ENCODE measurements around the gene EPS8L1. TPM values are rescaled to one million over a fixed set of nuclear protein-coding genes. Genes with fewer than 3 reads are reported as not detected.
"Not testable (repeated sequence)": the region's sequence is repeated elsewhere in the genome, so short reads cannot be mapped to it uniquely, and the experiment has no call there.

Gene EPS8L1
- 7.7 and 10.2 TPM in 2 replicates for total RNA-seq (2021)
- Bru-seq, nascent RNA = percentile 27 among the genes with signal in this experiment
- BruChase-seq, experiment 1, labeled RNA remaining after a 2-hour chase = percentile 23 among the genes with signal in this experiment
- percentile 42 among the genes with signal in this experiment for BruChase-seq, experiment 2, labeled RNA remaining after a 6-hour chase
- long read RNA-seq, transcript EPS8L1-202 (15 exons, 2,198 nt) = major isoform, 5 of 18 reads
- long read RNA-seq, partial matches to known transcripts = 4 of 18 reads
- long read RNA-seq, other reads (novel, unspliced or antisense) = 8 of 18 reads

DNA sequence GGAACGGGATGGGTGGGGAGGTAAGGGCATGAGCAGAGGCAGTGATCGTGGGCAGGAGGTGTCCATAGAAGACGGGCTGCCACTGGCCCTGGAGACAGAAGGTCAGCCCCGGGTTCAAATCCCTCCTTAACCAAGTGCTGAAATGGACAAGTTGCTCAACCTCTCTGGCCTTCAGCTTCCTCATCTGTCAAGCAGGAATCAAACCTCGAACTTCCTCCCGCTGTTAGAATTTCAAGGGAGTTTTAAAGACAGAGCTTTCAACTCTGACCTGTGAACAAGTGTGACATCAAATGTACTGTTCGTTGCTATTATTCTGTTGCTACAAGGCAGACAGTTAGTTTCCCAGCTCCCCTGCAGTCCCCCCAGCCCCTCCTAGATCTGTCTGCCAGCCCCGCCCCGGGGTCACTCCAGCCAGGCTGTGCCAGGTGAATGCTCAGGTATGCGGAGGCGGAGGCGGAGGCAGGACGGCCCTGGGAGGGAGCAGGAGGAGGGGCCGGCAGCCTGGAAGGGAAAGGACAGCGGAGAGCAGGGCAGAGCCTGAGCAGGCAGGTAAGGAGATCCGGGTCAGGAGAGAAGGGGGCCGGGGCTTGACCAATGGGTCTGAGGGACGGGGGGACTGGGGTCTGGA, at the start of gene EPS8L1:
EPS8L1 (plus strand) TSS at position 499 of the 628 bp plus-strand sequence. CDS start 576 bp downstream, outside the sequence.
- intact Hi-C loops (cut with micrococcal nuclease; ENCODE audit: unreplicated experiment) = no loop called here
- no TSS peak for BruUV-seq (replicated peaks)
- ChIA-PET POLR2A (ENCODE audit: low non-redundant PET) (no interaction called here), CTCF (interaction anchor here (0.6 kb wide), 1 partner anchor 13 kb away, joined by 8 read pairs; no protein-coding TSS in a partner anchor)
- Histone ChIP-seq H3K27me3 (replicated peaks; ENCODE audit: insufficient read depth, low read depth, low read length, poor library complexity) (no peaks in the 10 kb centered on the region), H3K27ac (ENCODE audit: low read depth, low read length, poor library complexity, severe bottlenecking) (no peak within 1 kb of the TSS), H3K36me3 (ENCODE audit: insufficient read depth, low read length, poor library complexity, severe bottlenecking) (no peaks in the 10 kb centered on the region), H3K9me3 (ENCODE audit: low read depth, low read length, poor library complexity, severe bottlenecking) (no peaks in the 10 kb centered on the region), H3K4me1 (ENCODE audit: insufficient read depth, low read length, poor library complexity, severe bottlenecking) (no peaks in the 10 kb centered on the region), H3K4me3 (ENCODE audit: low read depth, low read length, poor library complexity, severe bottlenecking) (no peak within 1 kb of the TSS)
- no peak for TF ChIP-seq EZH2 (IDR thresholded peaks at IDR 0.05; ENCODE audit: borderline replicate concordance, low read depth, low read length, poor library complexity, severe bottlenecking)
- TF ChIP-seq, protein P1, sequence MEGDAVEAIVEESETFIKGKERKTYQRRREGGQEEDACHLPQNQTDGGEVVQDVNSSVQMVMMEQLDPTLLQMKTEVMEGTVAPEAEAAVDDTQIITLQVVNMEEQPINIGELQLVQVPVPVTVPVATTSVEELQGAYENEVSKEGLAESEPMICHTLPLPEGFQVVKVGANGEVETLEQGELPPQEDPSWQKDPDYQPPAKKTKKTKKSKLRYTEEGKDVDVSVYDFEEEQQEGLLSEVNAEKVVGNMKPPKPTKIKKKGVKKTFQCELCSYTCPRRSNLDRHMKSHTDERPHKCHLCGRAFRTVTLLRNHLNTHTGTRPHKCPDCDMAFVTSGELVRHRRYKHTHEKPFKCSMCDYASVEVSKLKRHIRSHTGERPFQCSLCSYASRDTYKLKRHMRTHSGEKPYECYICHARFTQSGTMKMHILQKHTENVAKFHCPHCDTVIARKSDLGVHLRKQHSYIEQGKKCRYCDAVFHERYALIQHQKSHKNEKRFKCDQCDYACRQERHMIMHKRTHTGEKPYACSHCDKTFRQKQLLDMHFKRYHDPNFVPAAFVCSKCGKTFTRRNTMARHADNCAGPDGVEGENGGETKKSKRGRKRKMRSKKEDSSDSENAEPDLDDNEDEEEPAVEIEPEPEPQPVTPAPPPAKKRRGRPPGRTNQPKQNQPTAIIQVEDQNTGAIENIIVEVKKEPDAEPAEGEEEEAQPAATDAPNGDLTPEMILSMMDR (conservative IDR thresholded peaks at IDR 0.05; ENCODE audit: low read depth, low read length) = no peak
- no peak for DNase-seq (ENCODE audit: low spot score)

DNA sequence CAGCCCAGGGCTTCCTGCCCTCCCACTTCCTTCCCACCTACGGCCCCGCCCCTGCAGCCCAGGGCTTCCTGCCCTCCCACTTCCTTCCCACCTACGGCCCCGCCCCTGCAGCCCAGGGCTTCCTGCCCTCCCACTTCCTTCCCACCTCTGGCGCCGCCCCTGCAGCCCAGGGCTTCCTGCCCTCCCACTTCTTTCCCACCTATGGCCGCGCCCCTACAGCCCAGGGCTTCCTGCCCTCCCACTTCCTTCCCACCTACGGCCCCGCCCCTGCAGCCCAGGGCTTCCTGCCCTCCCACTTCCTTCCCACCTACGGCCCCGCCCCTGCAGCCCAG, 48.6 kb upstream of the EPS8L1 start:
- H3K27ac ChIP-seq (ENCODE audit: low read depth, low read length, poor library complexity, severe bottlenecking); BruUV-seq (replicated peaks); CTCF ChIA-PET; H3K9me3 ChIP-seq (ENCODE audit: low read depth, low read length, poor library complexity, severe bottlenecking); POLR2A ChIA-PET (ENCODE audit: low non-redundant PET); H3K36me3 ChIP-seq (ENCODE audit: insufficient read depth, low read length, poor library complexity, severe bottlenecking); H3K4me3 ChIP-seq (ENCODE audit: low read depth, low read length, poor library complexity, severe bottlenecking); H3K4me1 ChIP-seq (ENCODE audit: insufficient read depth, low read length, poor library complexity, severe bottlenecking); DNase-seq (ENCODE audit: low spot score); intact Hi-C loops (cut with micrococcal nuclease; ENCODE audit: unreplicated experiment); H3K27me3 ChIP-seq (replicated peaks; ENCODE audit: insufficient read depth, low read depth, low read length, poor library complexity): not testable (repeated sequence)

DNA sequence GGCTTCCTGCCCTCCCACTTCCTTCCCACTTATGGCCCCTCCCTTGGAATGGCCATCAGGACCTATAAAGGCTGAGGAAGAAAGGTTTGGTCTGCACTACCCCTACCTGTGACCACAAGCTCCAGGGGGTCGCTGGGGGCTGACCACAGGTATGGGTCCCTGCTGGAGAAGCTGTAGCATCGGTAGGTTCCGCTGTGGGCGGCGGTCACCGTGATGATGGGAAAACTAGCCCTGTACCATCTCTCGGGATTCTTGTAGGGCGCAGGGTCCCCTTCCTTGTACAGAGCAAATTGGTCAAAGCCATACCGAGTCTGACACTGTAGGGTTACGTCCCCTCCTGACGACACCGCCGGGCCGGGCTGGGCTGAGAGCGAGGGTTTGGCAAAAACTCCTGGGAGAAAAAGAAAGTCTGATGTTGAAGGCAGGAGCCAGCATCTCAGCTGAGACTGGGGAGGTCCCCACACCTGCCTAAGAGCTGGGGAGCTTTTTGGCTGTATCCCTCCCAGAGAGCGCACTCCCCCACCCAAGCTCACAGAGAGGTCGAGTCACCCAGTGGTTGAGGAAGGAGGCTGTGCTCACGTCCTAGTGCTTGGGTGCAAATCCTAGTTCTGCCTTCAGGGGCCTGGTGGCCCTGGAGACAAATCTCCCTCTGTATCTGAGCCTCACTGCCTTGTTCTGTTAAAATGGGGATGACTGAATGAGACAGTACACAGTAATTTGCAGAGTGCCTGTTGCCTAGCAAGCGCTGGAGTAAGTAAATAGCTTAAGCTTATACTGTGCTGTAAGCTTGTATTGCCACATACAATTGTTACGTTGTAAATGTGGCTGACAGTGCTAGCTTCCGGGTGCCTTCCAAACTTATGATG, 48.0 kb upstream of the EPS8L1 start:
- Histone ChIP-seq H3K27me3 (replicated peaks; ENCODE audit: insufficient read depth, low read depth, low read length, poor library complexity) (no peaks in the 10 kb centered on the region), H3K9me3 (ENCODE audit: low read depth, low read length, poor library complexity, severe bottlenecking) (no peaks in the 10 kb centered on the region), H3K36me3 (ENCODE audit: insufficient read depth, low read length, poor library complexity, severe bottlenecking) (no peaks in the 10 kb centered on the region), H3K27ac (ENCODE audit: low read depth, low read length, poor library complexity, severe bottlenecking) (peak overlapping the region; percentile 28), H3K4me3 (ENCODE audit: low read depth, low read length, poor library complexity, severe bottlenecking) (no peak overlapping the region), H3K4me1 (ENCODE audit: insufficient read depth, low read length, poor library complexity, severe bottlenecking) (peaks cover 5% of the 10 kb centered on the region)
- ChIA-PET CTCF (no interaction called here), POLR2A (ENCODE audit: low non-redundant PET) (no interaction called here)
- TF ChIP-seq, protein P1 (conservative IDR thresholded peaks at IDR 0.05; ENCODE audit: low read depth, low read length) = no peak
- no peak for TF ChIP-seq EZH2 (IDR thresholded peaks at IDR 0.05; ENCODE audit: borderline replicate concordance, low read depth, low read length, poor library complexity, severe bottlenecking)
- DNase-seq (ENCODE audit: low spot score) = peak; percentile 42
- BruUV-seq (replicated peaks) = no TSS peak
- intact Hi-C loops (cut with micrococcal nuclease; ENCODE audit: unreplicated experiment) = no loop called here
